Cardiac septum (tissue), 1 donor: ENCODE results near the gene ATG12. TPM values are rescaled to one million over a fixed set of nuclear protein-coding genes. Genes with fewer than 3 reads are reported as not detected.
A peak's percentile ranks its signal among the peaks of the same experiment; 100 is the strongest.
"Not testable (repeated sequence)": the region's sequence is repeated elsewhere in the genome, so short reads cannot be mapped to it uniquely, and the experiment has no call there.

Experiments used
- DNase-seq: peaks from one replicate; pipeline ENCODE4 v3.0.0-alpha.2; 2020; ENCODE audit warnings: low spot score
- intact Hi-C: fragments of 100-400 bp; cut with DNase I; formaldehyde crosslinking; loops from one replicate; pipeline ENCODE4 v1.14.0; 2022
- total RNA-seq: library from RNA; stranded (reverse); fragmentation: NEBNext Ultra II Directional; extraction: Animal tissue kit (Norgen Biotek cat#: 25700); gene quantifications from one replicate; pipeline ENCODE4 v1.2.1, GENCODE V29; 2021
- donor health status: DM: no; HTN: no; CAD: no.

Gene ATG12
- total RNA-seq, 1 donor from 2014 or later = 22.5 TPM

DNA sequence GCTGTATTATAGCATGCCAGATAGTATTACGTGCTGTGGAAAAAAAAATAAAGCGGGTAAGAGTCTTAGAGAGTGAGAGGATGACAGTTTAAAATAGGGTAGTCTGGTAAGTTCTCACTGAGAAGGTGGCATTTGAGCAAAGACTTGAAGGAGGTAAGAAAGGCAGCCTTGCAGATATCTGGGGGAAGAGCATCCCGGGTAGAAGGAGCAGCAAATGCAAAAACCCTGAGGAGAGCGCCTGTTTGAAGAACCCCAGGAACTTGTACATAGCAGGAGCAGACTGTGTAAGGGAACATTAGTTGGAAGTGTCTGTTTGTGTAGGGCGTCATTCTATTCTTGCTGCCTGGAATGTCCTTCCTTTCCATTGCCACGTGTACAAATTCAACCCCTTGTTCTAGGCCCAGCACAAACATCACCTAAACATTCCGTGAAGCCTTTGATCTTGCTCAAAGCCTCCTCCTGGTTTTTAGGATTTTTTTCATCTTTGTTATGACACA lies 3.0 kb upstream of the ATG12 start:
- intact Hi-C loops = loop anchor here (5.0 to 10.0 kb wide), 2 partner anchors 547 to 670 kb away; partner anchors contain the start of gene CCDC112
- no peak for DNase-seq

DNA sequence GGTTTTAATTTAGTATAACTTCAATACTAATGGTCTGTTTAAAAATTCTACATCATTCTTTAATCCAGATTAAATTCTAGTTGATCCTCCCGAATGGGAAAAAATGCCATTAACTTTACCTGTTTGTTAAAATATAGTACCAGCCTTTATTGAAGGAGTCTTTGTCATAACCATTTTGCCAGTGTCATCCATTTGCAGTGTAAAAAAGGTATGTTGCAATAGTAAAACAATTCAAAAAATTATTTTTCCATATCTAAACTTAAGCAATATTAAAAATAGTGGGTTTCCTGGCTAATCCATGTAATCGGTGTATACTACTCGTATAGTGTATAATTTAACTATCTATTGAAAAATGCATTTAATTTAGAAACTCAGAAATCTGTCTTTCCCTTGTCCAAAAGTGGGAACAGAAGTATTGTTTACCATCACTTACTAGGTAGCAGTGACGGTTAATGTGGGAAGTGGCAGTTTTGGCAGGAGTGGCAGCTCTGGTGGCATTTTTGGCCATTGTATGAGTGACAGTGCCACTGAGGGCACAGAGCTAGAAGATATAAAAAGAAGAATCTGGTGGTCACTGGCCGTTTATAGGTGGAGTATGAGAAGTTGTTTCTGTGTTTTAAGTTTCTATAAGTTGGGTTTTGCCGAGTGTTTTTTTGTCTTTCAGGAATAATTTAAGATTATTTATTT lies 2.2 kb upstream of the ATG12 start:
- no peak for DNase-seq
- intact Hi-C loops = loop anchor here (5.0 to 10.0 kb wide), 2 partner anchors 546 to 669 kb away; partner anchors contain the start of gene CCDC112

DNA sequence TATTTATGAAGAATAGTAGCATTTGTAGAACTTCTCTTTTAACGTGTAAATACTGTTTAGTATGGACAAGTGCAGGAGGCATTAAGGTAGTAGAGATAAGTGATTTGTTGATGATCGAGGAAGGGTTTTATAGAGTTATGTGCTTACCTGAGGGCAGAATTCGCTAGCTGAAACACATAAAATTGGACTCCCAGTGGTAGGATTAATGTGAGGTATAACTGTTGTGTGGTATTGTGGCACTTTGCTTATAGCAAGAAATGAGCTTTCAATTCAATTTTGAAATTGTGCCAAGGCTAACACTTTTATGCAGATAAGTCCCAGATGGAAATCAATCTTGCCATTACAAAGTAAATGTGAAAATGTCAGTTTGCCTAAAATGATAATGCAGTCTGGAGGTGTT lies 1.6 kb upstream of the ATG12 start:
- no peak for DNase-seq
- intact Hi-C loops = loop anchor here (5.0 to 10.0 kb wide), 2 partner anchors 546 to 668 kb away; partner anchors contain the start of gene CCDC112

DNA sequence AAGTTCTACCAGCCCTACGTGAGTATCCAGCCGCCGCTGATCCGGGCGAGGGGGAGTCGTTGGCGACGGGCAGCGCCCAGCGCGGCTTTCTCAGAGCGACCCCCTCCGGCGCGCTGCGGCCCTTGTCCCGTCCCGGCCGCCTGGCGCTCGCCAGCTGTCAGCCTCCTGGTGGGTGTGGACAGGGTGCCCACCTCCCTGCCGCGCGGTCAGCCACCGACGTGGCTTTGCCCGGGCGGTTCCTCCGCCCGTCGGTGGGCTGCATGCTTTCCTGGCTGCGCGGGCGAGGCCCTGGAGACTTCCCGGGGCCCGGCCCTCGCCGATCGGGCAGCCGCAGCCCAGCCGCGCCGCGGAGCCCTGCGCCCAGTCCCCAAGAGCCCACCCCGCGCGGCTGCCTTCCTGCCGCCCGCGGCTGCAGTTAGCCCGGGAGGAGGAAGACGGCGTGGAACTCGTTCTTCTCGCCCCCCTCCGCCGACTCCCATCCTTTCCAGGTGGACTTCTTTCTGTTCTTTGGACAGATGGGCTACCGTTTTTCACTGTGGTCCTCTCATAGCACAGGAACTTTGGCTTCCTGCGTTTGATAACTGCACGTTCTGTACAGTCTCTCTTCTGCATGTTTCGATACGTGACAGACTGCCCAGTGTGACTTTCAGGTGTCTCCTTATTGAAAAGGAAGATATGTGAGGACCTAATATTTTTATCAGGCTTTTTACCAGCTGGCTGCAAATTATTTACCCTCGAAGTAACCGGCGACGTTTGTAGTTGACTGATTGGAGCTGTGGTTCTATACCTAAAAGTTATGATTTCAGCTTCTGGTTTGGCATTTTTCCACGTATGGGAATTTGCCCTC lies 947 bp upstream of the ATG12 start:
- DNase-seq = peak; percentile 78
- intact Hi-C loops = loop anchor here (5.0 to 10.0 kb wide), 2 partner anchors 545 to 668 kb away; partner anchors contain the start of gene CCDC112

DNA sequence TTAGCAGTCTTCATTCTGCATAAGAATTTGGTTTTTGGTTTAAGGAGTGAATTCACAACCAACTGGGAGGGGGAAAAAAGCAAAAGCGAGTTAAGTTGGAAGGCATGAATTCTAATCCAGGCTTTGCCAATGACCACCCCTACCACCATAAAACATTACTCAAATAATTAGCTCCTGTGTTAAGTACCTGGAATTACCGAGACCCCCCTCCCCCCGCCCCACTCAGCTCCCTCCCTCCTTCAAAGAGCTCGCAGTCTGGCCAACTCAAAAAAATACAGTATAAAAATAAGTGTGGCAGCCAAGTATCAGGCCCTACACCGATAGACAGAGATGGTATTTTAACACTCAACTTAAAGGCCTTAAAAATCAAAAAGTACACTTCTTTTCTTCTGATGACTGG lies 492 bp downstream of the ATG12 start:
- intact Hi-C loops = loop anchor here (2.0 to 10.0 kb wide), 3 partner anchors 216 to 666 kb away; partner anchors contain the start of gene CCDC112

DNA sequence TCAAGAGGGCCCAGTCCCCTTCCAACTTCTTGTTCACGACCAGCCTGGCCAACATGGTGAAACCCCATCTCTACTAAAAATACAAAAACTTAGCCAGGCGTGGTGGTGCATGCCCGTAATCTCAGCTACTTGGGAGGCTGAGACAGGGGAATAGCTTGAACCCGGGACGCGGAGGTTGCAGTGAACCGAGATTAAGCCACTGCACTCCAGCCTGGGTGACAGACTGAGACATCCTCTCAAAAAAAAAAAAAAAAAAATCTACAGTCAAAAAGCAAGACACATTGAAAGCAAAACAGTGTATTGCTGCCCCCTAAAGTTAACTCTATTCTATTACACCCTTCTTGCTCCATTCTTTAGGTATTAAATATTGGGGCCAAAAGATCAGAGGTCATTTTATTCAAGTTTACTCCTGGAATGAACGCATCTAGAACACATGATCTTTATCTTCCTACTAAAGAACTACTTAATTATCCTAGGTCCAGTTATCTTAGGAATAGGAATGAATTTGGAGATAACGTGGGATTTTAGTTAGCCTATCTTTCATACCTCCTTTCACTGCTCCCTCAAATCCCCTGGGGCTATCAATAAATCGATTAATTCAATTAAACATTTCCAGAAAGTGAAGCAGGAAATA lies 2.4 kb downstream of the ATG12 start:
- intact Hi-C loops = loop anchor here (2.0 to 10.0 kb wide), 2 partner anchors 204 to 294 kb away; partner anchors contain the start of gene FEM1C
- no peak for DNase-seq

More for the DNA sequence above, 492 bp downstream of the ATG12 start:
- DNase-seq = no peak

DNA sequence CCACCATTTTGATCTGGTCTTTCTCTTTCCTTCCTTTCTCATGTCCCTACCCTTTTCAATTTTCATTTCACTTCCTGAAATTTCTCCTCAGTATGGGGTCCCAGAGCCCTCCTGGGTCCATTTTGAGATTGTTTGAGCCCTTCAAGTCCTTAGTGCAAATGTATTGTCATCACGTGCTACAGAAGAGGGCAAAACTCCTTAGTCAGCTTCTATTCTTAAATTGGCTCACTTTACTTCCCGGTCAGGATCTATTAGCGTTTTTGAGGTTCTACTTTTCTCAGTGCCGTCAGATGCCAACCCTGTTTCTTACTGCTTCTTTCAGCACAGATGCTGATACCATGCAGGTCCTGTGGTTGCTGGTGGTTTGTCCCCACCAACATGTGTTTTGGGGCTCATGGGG lies 5.9 kb downstream of the ATG12 start:
- DNase-seq = no peak
- intact Hi-C loops = loop anchor here (10.0 kb wide), 1 partner anchor 291 kb away; the partner anchor contains the start of gene FEM1C

DNA sequence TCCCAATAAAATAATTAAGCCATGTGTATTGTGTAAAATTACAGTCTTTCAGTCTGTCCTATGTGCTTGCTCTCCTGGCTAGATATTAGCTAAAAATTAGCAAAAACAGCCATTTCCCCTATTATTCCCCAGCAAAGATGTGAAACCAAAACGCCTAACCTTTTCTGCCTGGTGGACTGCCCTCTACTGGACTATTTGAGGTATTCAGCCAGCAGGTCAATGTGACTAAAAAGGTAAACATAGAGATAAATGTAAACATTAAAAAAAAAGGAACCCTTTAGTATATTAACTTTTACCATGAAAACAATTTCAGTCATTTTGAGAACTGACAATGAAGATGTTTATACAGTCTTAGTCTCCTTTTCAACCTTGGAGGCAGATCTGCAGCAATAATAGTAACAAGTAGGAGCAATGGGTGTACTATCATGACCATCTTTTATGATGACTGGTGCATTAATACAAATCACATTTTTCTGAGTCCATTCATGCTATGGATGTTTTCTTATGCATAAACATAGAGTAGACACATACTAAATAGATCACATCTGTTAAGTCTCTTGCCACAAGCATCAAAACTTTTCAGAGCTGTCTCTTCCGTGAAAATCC lies 10.1 kb downstream of the ATG12 start:
- no peak for DNase-seq
- intact Hi-C loops = loop anchor here (10.0 kb wide), 1 partner anchor 286 kb away; the partner anchor contains the start of gene FEM1C

DNA sequence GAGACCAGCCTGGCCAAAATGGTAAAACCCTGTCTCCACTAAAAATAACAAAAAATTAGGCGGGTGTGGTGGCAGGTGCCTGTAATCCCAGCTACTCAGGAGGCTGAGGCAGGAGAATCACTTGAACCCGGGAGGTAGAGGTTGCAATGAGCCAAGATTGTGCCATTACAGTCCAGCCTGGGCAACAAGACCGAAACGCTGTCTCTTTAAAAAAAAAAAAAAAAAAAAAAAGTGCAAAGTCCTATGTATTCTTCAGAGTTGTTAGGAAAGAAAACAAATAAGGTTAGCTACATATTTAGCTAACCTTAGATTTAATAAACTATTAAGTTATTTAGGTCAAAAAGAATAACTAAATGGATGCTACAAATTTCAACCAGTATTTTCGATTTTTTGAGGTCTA lies 11.5 kb downstream of the ATG12 start:
- intact Hi-C loops = loop anchor here (10.0 kb wide), 1 partner anchor 285 kb away; the partner anchor contains the start of gene FEM1C
- DNase-seq = no peak

DNA sequence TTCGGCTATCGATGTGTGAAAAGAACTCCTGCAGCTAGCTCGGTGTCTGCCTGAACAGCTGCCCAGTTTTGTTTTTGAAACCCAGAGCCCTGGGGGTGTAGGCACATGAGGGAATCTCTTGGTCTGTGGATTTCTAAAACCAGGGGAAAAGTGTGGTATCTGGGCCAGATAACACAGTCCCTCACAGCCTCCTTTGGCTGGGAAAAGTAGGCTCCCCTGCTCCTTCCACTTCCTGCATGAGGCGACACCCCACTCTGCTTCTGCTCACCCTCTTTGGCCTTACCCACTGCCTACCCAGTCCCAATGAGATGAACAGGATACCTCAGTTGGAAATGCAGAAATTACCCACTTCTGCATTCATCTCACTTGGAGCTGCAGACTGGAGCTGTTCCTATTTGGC lies 15.4 kb downstream of the ATG12 start:
- no peak for DNase-seq
- intact Hi-C loops = no loop called here

DNA sequence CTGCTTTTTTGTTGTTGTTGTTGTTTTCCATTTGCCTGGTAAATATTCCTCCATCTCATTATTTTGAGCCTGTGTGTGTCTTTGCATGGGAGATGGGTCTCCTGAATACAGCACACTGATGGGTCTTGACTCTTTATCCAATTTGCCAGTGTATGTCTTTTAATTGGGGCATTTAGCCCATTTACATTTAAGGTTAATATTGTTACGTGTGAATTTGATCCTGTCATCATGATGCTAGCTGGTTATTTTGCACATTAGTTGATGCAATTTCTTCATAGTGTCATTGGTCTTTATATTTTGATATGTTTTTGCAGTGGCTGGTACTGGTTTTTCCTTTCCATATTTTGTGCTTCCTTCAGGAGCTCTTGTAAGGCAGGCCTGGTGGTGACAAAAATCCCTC lies 16.4 kb downstream of the ATG12 start:
- intact Hi-C loops = loop anchor here (5.0 kb wide), 1 partner anchor 453 kb away; no protein-coding TSS in a partner anchor

DNA sequence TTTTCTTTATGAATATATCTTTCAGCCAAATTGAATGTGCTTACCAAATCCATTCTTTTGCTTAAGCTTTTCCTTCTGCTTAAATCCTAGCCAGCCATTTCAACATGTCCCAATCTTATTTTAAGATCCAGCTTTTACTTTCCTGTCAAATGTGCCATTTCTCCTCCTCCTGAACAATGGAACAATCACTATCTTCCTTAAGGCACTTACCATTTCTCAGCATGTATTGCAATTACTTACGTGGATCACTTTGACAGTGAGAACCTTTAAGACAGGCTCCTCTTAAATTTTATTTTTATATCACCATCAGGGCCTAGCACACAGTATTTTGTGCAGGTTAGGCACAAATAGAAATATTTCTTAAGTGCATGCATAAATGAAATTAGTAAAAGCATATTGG lies 20.5 kb downstream of the ATG12 start:
- intact Hi-C loops = loop anchor here (5.0 kb wide), 1 partner anchor 449 kb away; no protein-coding TSS in a partner anchor
- DNase-seq = no peak

More for the DNA sequence above, 16.4 kb downstream of the ATG12 start:
- not testable (repeated sequence) for DNase-seq

DNA sequence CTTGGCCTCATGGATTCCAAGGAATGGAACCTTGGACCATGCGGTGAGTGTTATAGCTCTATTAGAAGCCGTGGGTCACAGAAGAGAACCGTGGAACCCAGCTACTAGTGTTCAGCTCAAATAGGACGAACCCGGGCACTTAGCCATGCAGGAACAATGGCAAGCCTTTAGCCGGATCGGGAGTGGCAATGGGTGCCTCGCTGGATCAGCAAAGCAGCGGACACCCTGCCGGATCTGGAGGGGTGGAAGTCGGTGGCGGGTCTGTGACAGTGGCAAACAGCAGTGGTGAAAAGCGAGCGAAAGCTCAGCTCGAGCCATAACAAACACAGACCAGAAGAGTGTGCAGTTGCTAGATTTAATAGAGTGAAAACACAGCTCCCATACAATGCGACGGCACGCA lies 22.5 kb downstream of the ATG12 start:
- DNase-seq = no peak

DNA sequence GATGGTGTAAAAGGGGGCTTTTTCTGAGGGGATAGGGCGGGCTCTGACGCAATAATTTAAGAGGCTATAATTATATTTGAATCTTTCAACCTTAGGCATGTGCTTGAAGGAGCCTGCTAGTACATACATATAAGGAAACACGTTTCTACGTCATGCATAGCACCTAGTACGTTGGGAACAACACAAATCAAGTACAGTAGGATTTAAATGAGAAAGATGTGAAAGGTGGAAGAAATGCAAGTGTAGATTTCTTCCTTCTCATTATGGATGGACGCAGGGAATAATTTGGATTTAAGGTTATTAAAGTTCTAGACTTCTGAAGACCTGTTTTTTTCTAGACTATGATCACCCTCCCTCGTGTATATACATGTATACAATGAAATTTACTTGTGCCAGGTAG lies 24.0 kb downstream of the ATG12 start:
- intact Hi-C loops = loop anchor here (5.0 kb wide), 1 partner anchor 40 kb away; no protein-coding TSS in a partner anchor
- DNase-seq = no peak

More for the DNA sequence above, 22.5 kb downstream of the ATG12 start:
- intact Hi-C loops = loop anchor here (5.0 kb wide), 1 partner anchor 42 kb away; no protein-coding TSS in a partner anchor

DNA sequence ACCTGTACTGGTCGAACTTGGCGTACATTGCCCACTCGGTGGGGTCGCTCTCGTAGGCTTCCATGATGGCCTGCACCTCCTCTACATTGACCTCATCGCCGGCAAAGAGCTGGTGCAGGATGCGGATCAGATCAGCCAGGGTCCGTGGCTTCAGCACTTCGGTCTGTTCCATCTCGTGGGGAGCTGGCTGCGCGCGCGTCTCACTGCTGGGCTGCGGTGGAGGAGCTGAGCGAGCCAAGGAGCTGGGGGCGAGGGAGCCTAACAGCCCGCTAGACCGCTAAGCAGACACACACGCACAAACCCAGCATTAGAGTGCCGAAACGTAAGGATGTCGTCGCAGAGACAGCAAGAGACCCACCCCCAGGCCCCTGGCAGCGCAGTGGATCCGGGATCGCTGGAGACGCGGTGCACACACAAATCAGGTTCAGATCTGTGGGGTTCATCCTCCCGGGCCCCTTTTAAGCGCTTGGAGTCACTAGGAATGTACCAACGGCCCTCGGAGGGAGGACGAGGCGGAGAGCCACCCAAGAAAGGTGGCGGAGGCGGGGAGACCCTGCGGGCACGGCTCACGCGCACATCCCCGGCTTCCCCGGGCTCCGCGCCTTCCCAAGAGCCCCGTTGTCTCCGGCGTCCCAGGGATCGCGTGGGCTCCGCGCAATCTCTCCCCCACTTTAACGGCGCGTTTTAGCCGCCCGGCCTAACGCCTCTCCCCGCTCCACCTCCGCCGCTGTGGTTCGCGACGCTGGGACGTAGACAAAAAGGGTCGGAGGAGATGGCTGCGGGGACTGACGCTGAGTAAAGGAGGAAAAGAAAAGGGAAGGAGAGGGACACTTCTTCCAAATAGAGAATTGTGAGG lies 24.9 kb downstream of the ATG12 start, which contains the start of gene CDO1:
TSS of gene CDO1 (minus strand) at position 434 of the 856 bp plus-strand sequence. CDS start at position 172, 262 bp downstream.
- peak; percentile 76 for DNase-seq
- intact Hi-C loops = loop anchor here (5.0 kb wide), 1 partner anchor 39 kb away; no protein-coding TSS in a partner anchor

DNA sequence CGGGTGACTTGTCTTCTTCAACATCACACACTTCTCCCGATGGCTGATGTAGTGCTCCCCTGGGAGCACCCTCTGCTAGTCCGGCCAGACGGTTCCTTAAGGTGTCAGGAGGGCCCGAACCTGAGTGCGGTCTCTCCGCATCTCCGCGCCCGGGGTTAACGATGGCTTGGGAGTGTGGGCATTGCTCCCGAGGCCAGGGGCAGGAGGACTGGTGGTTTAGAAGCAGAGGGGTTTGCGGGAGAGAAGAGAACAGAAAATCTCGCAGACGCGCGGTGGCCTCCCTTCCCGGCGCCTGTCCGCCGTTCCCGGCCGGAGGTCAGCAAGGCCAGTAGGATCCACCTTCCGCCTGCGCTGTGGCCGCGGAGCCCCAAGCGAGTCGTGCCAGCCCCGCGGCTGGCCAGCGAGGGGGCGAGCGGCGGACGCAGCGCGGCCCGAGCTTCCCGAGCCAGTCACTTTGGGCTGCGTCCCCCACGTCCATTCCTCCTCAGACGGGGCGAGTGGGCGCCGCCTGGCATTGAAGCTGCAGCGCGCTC lies 25.6 kb downstream of the ATG12 start:
- DNase-seq = peak; percentile 66
- intact Hi-C loops = loop anchor here (5.0 kb wide), 1 partner anchor 38 kb away; no protein-coding TSS in a partner anchor

DNA sequence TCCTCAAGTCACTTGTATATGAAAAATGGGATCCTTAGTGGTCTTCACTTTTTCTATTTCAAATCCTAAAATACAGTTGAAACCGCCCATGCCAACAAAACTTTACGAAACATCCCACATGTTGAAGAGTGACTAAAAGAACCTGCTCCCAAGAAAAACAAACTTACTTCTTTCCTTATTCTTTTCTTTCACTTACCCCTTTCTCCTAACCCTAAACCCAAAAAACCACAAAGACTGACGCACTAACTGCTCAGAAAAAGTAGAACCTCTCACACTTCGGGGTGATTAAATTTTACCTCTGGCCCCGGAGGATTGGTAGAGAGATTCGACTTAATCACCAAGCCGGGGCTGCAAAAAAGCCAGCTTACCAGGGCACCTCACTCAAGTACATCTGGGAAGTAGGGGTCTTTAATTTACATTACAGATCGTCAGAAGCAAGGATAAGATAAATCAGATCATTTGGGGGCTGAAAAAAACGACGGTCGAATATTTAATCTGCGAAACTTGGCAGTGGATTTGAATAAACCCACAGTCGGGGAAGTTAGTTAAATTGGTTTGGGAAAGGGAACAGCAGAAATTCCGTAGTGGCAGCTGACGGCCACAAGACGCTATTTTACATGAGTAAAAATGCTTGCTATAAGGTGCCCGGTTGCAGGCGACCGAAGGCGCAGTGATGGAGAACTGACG lies 26.2 kb downstream of the ATG12 start:
- no peak for DNase-seq
- intact Hi-C loops = loop anchor here (5.0 kb wide), 1 partner anchor 38 kb away; no protein-coding TSS in a partner anchor
